SK-N-MC (cell line): ENCODE data around the gene FRMD6.

ENCODE experiments used
- EZH2 ChIP-seq: fragments of 200-600 bp; sonication (generic); IDR thresholded peaks from one replicate; pipeline ENCODE4 v1.6.1; 2017; ENCODE audit warnings: antibody characterized with exemption
- POLR2AphosphoS5 ChIP-seq: IDR thresholded peaks from 2 replicates; pipeline ENCODE4 v1.6.1; 2012; ENCODE audit warnings: mild to moderate bottlenecking, low read depth, low read length, borderline replicate concordance

GRCh38 chr14:51626788-51627187 lies 24.9 kb upstream of the FRMD6 start:
- TF ChIP-seq EZH2 (no peak), POLR2AphosphoS5 (no peak)
